TTC549 (cell line): Measurements from ENCODE around the gene TMEM147.

Experiments
- FAIRE-seq: peaks from 2 replicates; lab custom pipeline; 2012; peaks lifted over from hg19 to GRCh38; lab: Jason Lieb, UNC

TMEM147 gene, protein sequence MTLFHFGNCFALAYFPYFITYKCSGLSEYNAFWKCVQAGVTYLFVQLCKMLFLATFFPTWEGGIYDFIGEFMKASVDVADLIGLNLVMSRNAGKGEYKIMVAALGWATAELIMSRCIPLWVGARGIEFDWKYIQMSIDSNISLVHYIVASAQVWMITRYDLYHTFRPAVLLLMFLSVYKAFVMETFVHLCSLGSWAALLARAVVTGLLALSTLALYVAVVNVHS

DNA sequence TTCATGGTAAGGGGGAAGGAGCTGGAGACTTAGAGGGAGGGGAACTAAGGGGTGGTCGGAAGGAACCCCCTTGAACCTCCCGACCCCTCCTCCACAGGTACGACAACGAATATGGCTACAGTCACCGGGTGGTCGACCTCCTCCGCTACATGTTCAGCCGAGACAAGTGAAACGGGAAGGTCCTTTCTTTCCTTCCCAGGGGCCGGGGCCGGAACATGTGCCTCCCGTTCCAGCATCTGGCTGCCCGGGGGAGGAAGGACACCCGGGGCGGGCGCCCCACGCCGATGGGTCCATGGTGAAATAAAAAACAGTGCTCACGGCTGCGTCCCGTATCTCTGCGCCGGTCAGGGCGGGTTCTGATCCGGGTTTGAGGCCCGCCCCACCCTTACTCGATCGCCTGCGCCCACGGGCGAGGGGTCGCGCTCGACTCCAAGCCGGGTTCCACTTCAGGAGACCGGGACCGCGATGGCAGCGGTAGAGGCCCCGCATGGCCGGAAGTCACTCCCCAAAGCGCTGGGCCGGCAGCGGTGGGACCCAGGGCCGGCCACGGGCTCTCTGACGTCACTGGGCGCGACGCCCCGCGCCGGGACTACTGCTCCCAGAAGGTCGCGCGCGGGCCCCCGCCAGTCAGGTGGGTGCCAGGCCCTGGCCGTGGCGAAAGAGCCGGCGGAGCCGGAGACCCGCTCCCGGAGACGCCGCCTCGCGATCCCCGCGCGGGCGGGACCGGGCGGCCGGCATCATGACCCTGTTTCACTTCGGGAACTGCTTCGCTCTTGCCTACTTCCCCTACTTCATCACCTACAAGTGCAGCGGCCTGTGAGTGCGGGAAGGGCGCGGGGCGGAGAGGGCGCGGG is at the start of gene TMEM147:
Gene TMEM147 (plus strand): TSS at position 626 of the 854 bp plus-strand sequence. CDS start 114 bp downstream, at position 740.
- FAIRE-seq, result no peak

DNA sequence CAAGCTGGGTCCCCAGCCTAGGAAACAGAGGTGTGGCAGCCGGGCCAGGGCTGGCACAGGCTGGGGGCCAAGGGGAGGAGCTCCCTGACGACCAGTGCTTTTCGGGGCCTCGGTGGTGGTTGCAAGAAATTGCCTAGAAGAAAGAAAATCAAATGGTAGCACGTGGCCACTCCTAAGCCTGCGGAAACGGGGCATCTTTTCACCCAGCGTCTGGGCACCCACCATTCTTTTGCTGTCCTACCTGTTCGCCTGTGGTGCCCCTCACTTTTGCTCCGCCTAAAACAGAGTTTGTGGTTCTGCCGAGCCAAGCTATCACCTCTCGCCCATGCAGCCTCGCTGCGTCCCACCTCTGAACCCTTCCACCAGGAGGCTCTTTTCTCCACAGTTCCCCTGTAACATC is 48.0 kb upstream of the TMEM147 start:
- no peak for FAIRE-seq

DNA sequence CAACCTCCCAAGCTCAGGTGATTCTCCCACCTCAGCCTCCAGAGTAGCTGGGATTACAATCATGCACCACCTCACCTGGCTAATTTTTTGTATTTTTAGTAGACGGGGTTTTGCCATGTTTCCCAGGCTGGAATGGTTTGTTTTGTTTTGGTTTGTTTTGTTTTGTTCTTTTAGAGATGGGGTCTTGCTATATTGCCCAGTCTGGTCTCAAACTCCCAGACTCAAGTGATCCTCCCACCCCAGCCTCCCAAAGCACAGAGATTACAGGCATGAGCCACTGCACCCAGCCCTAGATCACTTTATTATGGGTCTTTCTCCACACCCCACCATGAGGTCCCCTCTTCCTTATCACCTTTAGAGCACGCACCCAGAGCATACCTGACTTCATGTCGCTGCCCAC is 47.2 kb upstream of the TMEM147 start:
- no peak for FAIRE-seq

DNA sequence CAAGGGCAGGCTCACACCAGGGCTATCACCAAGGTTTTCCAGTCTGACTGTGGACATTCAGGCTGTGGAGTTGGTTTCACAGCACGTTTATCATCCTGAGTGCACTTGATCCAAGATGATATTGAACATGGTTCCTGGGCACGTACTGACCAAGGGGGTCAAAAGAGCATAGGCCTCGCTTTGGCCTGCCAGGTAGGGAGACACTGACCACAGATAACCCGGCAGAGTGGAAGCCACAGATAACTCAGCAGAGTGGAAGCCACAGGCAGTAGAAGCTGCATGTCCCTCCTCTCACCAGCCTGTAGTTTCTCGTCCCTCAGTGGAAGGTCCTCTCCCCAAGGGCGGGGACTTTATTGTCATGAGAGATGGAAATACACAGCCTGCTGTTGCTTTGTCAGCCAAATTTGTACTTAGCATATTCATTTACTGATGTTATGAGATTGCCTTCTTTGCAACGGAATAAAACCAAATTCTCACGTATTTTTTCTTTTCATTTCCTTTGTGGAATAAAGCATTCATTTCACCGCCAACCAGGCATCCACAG is 46.4 kb upstream of the TMEM147 start:
- no peak for FAIRE-seq

DNA sequence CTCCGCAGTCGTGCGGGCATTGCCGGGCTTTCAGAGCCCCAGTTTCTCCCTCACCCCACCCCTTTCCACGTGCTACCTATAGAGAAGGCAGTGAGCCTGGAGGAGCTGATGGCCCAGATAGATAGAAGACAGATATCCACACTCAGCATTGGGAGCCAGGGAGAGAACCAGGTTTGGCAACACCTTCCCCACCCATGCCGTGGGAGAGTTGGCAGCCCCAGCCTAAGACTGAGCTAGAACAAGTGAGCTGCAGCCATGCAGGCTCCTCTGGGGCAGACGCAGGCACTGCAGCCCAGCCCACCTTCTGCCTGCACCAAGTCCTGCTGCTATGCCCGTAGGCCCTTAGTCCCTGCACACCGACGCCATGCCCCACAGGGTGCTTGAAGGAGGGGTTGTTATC is 44.8 kb upstream of the TMEM147 start:
- no peak for FAIRE-seq

- no peak for FAIRE-seq
These were observed 43.7 kb upstream of the TMEM147 start for GRCh38 chr19:35501684-35502083.

GRCh38 chr19:35502751-35503150 is 42.7 kb upstream of the TMEM147 start:
- FAIRE-seq, result no peak

- no peak for FAIRE-seq
These were observed 39.4 kb upstream of the TMEM147 start for GRCh38 chr19:35506011-35506410.

- no peak for FAIRE-seq
These were observed 37.9 kb upstream of the TMEM147 start for GRCh38 chr19:35507561-35507960.

DNA sequence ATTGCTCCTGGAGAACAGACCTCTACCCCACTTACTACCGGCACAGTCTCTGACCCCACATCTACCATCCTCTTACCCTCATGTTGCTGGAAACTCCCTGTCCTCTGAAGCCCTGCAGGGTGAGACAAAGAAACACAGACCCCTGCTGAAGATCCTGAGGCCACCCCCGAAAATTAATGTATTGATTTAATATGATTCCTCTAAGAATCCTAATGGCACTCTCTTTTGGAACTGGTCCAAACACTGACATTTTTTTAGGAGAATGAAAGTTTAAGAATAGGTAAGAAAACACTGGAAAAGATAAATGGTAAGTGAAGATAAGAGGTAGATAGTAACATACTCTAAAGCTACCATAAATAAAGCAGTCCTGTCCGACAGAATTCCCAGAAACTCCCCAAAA is 37.3 kb upstream of the TMEM147 start:
- FAIRE-seq, result no peak

DNA sequence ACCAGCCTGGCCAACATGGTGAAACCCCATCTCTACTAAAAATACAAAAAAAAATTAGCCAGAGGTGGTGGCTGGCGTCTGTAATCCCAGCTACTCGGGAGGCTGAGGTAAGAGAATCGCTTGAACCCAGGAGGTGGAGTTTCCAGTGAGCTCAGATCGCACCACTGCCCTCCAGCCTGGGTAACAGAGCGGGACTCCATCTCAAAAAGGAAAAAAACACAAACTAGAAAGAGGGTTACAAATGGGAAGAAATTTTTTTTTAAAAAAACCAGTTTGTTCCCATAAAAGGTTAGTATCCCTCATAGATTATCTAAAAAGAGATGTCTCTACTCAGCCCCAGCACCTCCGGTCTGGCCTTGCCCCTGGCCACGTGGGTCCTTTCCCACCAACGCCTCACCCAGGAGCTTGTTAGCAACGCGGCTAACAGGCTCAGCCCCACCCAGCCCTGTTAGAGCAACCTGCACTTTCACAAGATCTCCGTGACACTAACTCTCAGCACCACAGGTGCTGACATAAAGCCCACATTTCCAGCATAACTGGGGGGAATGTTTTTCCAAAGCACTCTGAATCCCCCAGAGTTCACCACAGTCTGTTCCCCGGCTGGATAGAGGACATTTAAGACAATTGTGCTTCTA is 36.3 kb upstream of the TMEM147 start:
- no peak for FAIRE-seq

DNA sequence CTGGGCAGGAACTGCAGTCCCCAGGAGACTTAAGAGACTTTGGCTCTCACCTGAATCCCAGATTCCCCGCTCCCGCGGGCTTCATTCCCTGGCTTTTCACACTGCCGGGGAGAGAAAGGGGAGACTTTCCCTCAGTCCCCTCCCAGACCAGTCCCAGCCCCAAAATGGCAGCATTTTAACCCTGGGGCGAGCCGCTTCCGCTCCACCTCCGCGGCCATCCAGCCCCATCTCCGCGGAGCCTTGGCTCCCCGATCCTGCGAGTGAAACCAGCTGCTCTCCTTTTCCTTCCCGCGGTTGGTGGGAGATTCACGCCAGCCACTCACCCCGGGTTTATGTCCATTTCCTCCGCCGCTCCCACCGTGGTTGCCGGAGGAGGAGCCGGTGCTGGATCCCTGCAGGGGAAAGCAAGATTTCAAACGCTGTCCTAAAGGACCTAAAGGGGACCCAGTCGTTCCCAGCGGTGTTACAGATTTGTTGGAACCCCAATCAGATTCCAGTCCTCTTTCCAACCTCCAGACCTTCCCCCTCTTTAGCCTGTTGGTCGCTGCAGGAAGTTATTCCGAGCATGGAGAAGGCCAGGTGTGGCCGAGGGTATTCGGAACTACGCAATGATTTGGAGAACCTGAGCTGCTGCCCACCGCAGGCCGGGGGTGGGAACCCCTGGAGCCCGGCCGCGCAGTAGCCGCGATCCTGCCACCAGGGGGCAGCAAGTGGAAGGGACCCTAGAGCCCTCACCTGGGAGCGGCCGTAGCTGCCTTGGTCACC is 35.4 kb upstream of the TMEM147 start:
- no peak for FAIRE-seq

- FAIRE-seq, result no peak
These were observed 34.8 kb upstream of the TMEM147 start for GRCh38 chr19:35510626-35510964.

DNA sequence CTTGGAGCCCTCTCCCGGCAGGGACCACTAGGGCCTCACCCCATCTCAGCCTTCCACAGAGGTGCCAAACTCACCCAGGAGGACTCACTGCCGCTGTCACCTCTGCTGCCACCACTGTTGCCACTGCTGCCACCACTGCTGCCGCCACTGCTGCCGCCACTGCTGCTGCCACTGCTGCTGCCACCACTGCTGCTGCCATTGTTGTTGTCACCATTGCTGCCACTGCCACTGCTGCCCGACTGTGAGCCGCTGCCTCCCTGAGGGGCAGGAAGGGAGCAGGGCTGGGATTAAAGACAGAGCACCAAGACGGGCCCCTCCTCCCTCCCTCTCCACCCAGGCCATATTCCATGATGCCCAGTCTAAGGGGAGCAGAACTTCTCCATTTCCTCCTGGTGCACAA is 34.1 kb upstream of the TMEM147 start:
- no peak for FAIRE-seq

DNA sequence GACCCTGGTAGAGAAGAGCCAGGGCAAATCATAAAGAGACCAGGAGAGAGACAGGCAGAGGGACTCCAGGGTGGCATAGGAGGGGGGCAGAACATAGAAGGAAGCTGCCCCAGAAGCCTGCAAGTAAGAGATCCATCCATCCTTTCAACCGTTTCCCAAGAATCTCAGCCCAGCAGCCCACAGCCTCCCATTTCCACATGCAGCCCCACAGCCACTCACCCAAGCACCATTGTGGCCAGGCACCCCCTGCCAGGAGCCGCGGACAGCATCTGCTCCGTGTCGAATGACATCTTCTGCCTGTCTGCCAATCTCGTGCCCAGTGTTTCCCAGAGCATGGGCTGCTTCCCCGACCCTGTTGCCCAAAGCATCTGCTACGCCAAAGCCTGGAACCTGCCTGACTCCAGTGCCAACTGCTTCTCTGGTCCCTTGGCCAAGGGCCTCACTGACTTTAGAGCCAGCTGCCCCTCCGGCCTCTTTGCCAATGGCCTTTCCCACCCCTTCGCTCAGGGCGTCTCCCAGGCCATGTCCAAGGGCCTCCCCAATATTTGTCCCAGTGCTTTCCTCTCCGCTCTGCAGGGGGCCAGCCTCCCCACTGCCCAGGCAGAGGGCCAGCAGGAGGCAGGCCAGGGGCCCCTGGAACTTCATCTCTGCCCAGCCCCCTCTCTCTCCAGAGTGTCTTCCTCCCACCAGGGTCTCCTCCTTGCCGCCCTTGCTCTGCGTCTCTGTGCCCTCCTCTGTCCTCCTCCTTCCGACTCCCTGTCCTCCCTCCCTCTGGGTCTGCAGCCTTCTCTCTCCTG is 32.4 kb upstream of the TMEM147 start:
- no peak for FAIRE-seq

DNA sequence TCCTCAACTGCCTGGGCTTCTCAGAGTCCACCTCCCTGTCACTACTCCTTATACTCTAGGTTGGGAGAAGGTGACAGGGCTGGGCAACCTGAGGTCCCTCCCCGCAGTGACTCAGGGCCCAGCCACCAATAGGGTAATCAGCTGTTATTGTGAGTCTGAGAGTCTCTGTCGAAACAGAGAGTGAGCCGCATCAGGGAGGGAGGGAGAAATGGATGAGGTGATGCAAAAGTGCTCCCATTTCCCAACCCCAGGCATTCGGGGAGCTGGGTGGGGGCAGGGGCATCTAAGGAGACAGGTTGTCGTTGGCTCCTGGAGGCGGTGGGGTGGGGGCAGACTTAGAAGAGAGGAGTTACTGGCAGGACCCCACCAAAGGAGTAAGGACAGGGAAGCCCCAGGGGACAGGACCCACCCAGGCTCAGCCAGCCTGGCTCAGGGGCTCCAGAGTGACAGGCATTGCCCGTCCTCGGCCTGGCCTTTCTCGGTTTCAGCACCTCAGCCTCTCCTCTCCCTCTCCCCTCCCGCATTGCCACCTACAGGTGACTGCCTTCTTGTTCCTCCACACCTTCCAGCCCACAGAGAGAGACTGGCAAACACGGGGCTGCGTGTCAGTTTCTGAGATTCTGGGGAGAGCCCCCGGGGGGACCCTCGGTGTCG is 31.7 kb upstream of the TMEM147 start, which contains the start of gene DMKN:
Gene DMKN (minus strand): TSS at position 22 of the 654 bp plus-strand sequence. CDS start 174 bp downstream, outside the sequence.
- FAIRE-seq, result no peak

DNA sequence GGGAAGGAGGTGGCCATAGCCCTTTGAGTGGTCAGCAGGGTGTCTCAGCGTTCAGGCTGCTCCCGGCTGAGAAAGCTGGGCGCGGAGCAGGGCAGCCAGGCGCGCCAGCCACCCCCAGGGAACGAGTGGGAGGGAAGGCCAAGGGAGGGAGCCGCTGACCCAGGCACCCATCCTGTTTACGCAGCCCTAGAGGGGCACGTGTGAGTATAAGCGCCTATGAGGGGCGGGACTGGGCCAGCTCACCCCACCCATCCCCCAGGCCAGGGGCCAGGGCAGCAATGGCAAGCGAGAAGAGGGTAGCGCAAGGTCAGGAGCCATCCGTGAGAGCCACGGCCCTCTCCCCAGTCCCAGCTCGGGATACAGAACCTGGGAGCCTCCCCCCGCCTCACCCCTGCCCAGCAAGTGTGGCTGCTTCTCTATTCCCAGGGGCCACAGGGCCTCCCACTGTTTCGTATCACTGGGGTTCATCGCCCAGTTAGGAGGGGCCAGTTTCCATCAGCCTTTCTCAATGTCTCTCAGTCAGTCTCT is 31.1 kb upstream of the TMEM147 start:
- no peak for FAIRE-seq

- FAIRE-seq, result no peak
These were observed 29.1 kb upstream of the TMEM147 start for GRCh38 chr19:35516310-35516709.

DNA sequence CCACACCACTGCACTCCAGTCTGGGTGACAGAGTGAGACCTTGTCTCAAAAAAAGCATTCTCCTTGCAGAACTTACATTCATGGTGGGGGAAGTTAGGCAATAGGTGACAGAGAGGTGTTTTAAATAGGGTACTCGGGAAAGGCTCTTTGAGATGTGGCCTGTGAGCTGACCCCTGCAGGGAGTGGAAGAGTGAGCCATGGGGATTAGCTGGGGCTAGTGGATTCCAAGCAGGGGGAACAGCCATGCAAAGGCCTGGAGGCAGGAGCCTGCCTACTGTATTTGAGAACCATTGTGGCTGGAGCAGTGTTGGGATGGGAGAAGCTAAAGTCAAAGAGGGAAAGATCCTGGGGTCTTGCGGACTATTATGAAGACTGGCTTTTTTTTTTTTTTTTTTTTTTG is 28.1 kb upstream of the TMEM147 start:
- FAIRE-seq, result no peak

DNA sequence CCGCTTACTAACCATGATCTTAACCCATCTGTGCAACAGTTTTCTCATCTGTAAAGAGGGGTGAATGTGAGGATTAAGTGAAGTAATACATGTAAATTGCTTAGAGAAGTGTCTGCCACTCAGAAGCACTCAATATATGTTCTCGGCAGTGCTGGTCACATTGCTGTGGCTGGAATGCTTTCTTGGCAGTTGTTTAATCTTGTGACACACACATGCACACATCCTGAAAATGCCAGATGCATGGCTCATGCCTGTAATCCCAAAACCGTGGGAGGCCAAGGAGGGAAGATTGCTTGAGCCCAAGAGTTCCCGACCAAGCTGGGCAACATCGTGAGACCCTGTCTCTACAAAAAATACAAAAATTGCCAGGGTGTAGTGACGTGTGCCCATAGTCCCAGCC is 27.1 kb upstream of the TMEM147 start:
- no peak for FAIRE-seq

- no peak for FAIRE-seq
These were observed 26.1 kb upstream of the TMEM147 start for GRCh38 chr19:35519291-35519690.
